ENCODE results near the gene AUTS2. TPM values are rescaled to one million over a fixed set of nuclear protein-coding genes. Genes with fewer than 3 reads are reported as not detected.

Gene AUTS2
- total and polyA plus RNA-seq, 9 of the 15 experiments (the other 6 are each of a cell fraction or from before 2014, with no cell fraction given), result 0.58 TPM; not detected in 8

- H3K36me3 ChIP-seq (ENCODE audit: control insufficient read depth, insufficient read depth, low read length), result no peaks in the 10 kb centered on the region
- TF ChIP-seq ZNF75A (CRISPR knock-in tag; IDR thresholded peaks at IDR 0.05) (no peak), ZNF232 (CRISPR knock-in tag; IDR thresholded peaks at IDR 0.05) (no peak), ZNF717 (CRISPR knock-in tag; IDR thresholded peaks at IDR 0.05) (no peak), ESRRA (IDR thresholded peaks at IDR 0.05; ENCODE audit: borderline replicate concordance, low read depth) (no peak), ATF1 (CRISPR knock-in tag; IDR thresholded peaks at IDR 0.05) (no peak), ATF1 (tag; IDR thresholded peaks at IDR 0.05) (no peak)
- TF ChIP-seq, protein P1, sequence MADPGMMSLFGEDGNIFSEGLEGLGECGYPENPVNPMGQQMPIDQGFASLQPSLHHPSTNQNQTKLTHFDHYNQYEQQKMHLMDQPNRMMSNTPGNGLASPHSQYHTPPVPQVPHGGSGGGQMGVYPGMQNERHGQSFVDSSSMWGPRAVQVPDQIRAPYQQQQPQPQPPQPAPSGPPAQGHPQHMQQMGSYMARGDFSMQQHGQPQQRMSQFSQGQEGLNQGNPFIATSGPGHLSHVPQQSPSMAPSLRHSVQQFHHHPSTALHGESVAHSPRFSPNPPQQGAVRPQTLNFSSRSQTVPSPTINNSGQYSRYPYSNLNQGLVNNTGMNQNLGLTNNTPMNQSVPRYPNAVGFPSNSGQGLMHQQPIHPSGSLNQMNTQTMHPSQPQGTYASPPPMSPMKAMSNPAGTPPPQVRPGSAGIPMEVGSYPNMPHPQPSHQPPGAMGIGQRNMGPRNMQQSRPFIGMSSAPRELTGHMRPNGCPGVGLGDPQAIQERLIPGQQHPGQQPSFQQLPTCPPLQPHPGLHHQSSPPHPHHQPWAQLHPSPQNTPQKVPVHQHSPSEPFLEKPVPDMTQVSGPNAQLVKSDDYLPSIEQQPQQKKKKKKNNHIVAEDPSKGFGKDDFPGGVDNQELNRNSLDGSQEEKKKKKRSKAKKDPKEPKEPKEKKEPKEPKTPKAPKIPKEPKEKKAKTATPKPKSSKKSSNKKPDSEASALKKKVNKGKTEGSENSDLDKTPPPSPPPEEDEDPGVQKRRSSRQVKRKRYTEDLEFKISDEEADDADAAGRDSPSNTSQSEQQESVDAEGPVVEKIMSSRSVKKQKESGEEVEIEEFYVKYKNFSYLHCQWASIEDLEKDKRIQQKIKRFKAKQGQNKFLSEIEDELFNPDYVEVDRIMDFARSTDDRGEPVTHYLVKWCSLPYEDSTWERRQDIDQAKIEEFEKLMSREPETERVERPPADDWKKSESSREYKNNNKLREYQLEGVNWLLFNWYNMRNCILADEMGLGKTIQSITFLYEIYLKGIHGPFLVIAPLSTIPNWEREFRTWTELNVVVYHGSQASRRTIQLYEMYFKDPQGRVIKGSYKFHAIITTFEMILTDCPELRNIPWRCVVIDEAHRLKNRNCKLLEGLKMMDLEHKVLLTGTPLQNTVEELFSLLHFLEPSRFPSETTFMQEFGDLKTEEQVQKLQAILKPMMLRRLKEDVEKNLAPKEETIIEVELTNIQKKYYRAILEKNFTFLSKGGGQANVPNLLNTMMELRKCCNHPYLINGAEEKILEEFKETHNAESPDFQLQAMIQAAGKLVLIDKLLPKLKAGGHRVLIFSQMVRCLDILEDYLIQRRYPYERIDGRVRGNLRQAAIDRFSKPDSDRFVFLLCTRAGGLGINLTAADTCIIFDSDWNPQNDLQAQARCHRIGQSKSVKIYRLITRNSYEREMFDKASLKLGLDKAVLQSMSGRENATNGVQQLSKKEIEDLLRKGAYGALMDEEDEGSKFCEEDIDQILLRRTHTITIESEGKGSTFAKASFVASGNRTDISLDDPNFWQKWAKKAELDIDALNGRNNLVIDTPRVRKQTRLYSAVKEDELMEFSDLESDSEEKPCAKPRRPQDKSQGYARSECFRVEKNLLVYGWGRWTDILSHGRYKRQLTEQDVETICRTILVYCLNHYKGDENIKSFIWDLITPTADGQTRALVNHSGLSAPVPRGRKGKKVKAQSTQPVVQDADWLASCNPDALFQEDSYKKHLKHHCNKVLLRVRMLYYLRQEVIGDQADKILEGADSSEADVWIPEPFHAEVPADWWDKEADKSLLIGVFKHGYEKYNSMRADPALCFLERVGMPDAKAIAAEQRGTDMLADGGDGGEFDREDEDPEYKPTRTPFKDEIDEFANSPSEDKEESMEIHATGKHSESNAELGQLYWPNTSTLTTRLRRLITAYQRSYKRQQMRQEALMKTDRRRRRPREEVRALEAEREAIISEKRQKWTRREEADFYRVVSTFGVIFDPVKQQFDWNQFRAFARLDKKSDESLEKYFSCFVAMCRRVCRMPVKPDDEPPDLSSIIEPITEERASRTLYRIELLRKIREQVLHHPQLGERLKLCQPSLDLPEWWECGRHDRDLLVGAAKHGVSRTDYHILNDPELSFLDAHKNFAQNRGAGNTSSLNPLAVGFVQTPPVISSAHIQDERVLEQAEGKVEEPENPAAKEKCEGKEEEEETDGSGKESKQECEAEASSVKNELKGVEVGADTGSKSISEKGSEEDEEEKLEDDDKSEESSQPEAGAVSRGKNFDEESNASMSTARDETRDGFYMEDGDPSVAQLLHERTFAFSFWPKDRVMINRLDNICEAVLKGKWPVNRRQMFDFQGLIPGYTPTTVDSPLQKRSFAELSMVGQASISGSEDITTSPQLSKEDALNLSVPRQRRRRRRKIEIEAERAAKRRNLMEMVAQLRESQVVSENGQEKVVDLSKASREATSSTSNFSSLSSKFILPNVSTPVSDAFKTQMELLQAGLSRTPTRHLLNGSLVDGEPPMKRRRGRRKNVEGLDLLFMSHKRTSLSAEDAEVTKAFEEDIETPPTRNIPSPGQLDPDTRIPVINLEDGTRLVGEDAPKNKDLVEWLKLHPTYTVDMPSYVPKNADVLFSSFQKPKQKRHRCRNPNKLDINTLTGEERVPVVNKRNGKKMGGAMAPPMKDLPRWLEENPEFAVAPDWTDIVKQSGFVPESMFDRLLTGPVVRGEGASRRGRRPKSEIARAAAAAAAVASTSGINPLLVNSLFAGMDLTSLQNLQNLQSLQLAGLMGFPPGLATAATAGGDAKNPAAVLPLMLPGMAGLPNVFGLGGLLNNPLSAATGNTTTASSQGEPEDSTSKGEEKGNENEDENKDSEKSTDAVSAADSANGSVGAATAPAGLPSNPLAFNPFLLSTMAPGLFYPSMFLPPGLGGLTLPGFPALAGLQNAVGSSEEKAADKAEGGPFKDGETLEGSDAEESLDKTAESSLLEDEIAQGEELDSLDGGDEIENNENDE (IDR thresholded peaks at IDR 0.05; ENCODE audit: low read depth, low read length), result no peak
- no peaks in the 10 kb centered on the region for H3K9me3 ChIP-seq (replicated peaks; ENCODE audit: control insufficient read depth, insufficient read depth, low read depth, low read length)
- peaks cover 4 to 20% of the 10 kb centered on the region in 2 experiments; a peak in 4 of 5 replicates for H3K27me3 ChIP-seq (ENCODE audit: control insufficient read depth in 2 of 2, insufficient read depth in 2 of 2, low read length in 2 of 2)
- ChIA-PET CTCF (ENCODE audit: low intra/inter-chr PET ratio) (no interaction called here), POLR2A (no interaction called here)
- BruUV-seq (replicated peaks), result no TSS peak
- no peaks in the 10 kb centered on the region; the same call in 1 of the 2 replicates for H4K20me1 ChIP-seq (replicated peaks; ENCODE audit: control insufficient read depth, insufficient read depth, low read length)
- ATAC-seq (no peak), FAIRE-seq (no peak), DNase-seq (ENCODE audit: extremely low read depth in 1 of 4, low spot score in 3 of 4) (no peak)
- WGBS (ENCODE audit: insufficient coverage, low coverage, missing lambda C conversion rate), result 0% methylated on average over 5 of the region's 5 CpGs
- no peak overlapping the region for H3K9ac ChIP-seq (ENCODE audit: insufficient read depth in 1 of 2, low read depth in 2 of 2, low read length in 2 of 2)
- H3K27ac ChIP-seq (ENCODE audit: extremely low read depth, low read depth, low read length), result no peak overlapping the region
- H3K79me2 ChIP-seq (ENCODE audit: control insufficient read depth, insufficient read depth, low read length), result no peaks in the 10 kb centered on the region
- H3K4me2 ChIP-seq (ENCODE audit: insufficient read depth, low read length), result no peak overlapping the region
- H3K9me1 ChIP-seq (ENCODE audit: control insufficient read depth, insufficient read depth, low read length), result no peaks in the 10 kb centered on the region
- intact Hi-C loops (cut with micrococcal nuclease) (no loop called here), in situ Hi-C loops (cut with MboI) (no loop called here)
- no peaks in the 10 kb centered on the region for H3K4me1 ChIP-seq (replicated peaks in 1 of 2; ENCODE audit: control insufficient read depth in 2 of 2, insufficient read depth in 2 of 2, low read length in 2 of 2)
- no peak overlapping the region for H2AFZ ChIP-seq (ENCODE audit: low read depth, low read length)
- no peak overlapping the region for H3K4me3 ChIP-seq
These were observed 1078.0 kb downstream of the AUTS2 start for GRCh38 chr7:70676243-70676642.
